NCI-H524 treated with DMSO at 0.1 percent for 48 hours (cell line): ENCODE data around the gene PERP.

Experiments used
- DNase-seq: peaks from one replicate; lab custom pipeline; 2025; lab: John Stamatoyannopoulos, UW

Gene PERP

GRCh38 chr6:138052783-138053182, 54.4 kb downstream of the PERP start:
- DNase-seq = no peak

DNA sequence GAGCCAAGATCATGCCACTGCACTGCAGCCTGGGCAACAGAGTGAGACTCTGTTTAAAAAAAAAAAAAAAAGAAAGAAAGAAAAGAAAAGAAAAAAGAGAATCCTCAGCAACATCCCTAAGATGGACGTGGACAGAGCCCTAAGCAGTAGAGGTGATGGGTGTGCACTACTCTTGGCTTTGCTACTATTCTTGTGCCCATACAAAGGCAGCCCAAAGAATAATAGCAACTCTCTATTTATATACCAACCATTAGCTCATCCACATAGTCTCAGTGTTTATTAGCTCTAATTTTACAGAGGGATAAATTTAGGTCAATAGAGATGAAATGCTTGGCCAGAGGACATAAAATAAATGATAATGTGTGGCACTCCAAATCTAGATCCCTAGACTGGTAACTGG, 62.2 kb downstream of the PERP start:
- no peak for DNase-seq

- DNase-seq = no peak
Observed at GRCh38 chr6:138044458-138044857, 62.8 kb downstream of the PERP start.
